ENCODE data around the gene MYO1B.
A peak's percentile ranks its signal among the peaks of the same experiment; 100 is the strongest.
"Not testable (repeated sequence)": the region's sequence is repeated elsewhere in the genome, so short reads cannot be mapped to it uniquely, and the experiment has no call there.

Gene MYO1B

GRCh38 chr2:191441496-191442214 is 196.5 kb downstream of the MYO1B start:
- peak; percentile 14 for DNase-seq (ENCODE audit: extremely low read depth, low read depth)
- TF ChIP-seq CTCF (IDR thresholded peaks at IDR 0.05; ENCODE audit: low read depth, low read length): no peak

- no peak for TF ChIP-seq CTCF (IDR thresholded peaks at IDR 0.05; ENCODE audit: low read depth, low read length)
Measured at GRCh38 chr2:191443446-191443845, 198.2 kb downstream of the MYO1B start.

DNA sequence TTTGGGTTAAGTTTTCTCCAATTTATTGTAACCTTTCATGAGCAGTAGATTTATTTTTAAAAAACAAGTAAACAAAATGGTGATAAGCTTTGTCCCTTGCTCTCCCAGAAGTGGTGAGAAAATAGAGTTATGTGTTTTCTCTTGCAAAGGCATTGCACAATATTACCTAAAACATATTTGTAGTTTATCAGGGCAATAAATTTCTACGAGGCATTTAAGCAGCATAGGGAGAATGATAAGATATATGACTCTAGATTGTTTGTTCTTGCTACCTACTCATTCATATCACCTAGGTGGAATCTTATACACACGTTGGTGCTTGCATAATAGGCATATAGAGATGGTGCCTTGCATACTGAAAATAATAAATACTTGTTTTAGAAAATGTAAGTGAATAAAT is 201.7 kb downstream of the MYO1B start:
- DNase-seq (ENCODE audit: extremely low read depth, low read depth): no peak
- TF ChIP-seq CTCF (IDR thresholded peaks at IDR 0.05; ENCODE audit: low read depth, low read length): no peak

More at GRCh38 chr2:191443446-191443845, 198.2 kb downstream of the MYO1B start:
- no peak for DNase-seq (ENCODE audit: extremely low read depth, low read depth)

DNA sequence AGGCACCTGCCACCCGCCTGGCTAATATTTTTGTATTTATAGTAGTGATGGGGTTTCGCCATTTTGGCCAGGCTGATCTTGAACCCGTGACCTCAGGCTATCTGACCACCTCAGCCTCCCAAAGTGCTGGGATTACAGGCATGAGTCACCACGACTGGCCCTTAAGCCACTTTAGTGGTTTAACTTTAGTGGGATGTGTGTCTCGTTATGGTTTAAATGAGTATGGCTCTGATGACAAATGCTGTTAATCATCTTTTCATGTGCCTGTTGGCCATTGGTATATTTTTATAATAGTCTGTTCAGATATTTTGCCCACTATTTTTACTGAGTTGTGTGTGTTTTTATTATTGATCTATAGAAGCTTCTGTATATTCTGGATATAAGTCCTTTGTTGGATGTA is 205.9 kb downstream of the MYO1B start:
- TF ChIP-seq CTCF (IDR thresholded peaks at IDR 0.05; ENCODE audit: low read depth, low read length): no peak
- no peak for DNase-seq (ENCODE audit: extremely low read depth, low read depth)

GRCh38 chr2:191452065-191452464 is 206.9 kb downstream of the MYO1B start:
- TF ChIP-seq CTCF (IDR thresholded peaks at IDR 0.05; ENCODE audit: low read depth, low read length): no peak
- no peak for DNase-seq (ENCODE audit: extremely low read depth, low read depth)

- TF ChIP-seq CTCF (IDR thresholded peaks at IDR 0.05; ENCODE audit: low read depth, low read length): no peak
- DNase-seq (ENCODE audit: extremely low read depth, low read depth): no peak
Measured at GRCh38 chr2:191453761-191454160, 208.6 kb downstream of the MYO1B start.

- not testable (repeated sequence) for DNase-seq (ENCODE audit: extremely low read depth, low read depth)
Measured at GRCh38 chr2:191456506-191456905, 211.3 kb downstream of the MYO1B start.

GRCh38 chr2:191459158-191459557 is 214.0 kb downstream of the MYO1B start:
- no peak for TF ChIP-seq CTCF (IDR thresholded peaks at IDR 0.05; ENCODE audit: low read depth, low read length)

More at GRCh38 chr2:191459158-191459557, 214.0 kb downstream of the MYO1B start:
- DNase-seq (ENCODE audit: extremely low read depth, low read depth): no peak
